HL-60 (cell line): ENCODE measurements around the gene BAMBI.

Experiments used
- DNase-seq, 2 experiments: peaks; one replicate each; pipeline ENCODE4 v3.0.0-alpha.2; 2010 to 2020; ENCODE audit warnings: low read depth in 1 of 2, low spot score in 1 of 2
- H3K27ac ChIP-seq: fragments of 250-450 bp; sonication (Bioruptor Pico); replicated peaks from 2 replicates; pipeline ENCODE4 v1.5.1; 2020; ENCODE audit warnings: mild to moderate bottlenecking, moderate library complexity
- H3K27me3 ChIP-seq: fragments of 250-450 bp; sonication (Bioruptor Pico); 2 replicates; pipeline ENCODE4 v1.5.1; 2021; ENCODE audit warnings: mild to moderate bottlenecking, moderate library complexity; ENCODE audit not compliant: insufficient read depth, poor library complexity, severe bottlenecking
- H3K4me3 ChIP-seq: replicated peaks from 2 replicates; pipeline ENCODE4 v1.5.1; 2011; ENCODE audit warnings: mild to moderate bottlenecking, control low read depth, low read length; ENCODE audit not compliant: insufficient read depth
- GABPA ChIP-seq: IDR thresholded peaks from 2 replicates; pipeline ENCODE4 v1.6.1; 2012; ENCODE audit warnings: low read depth
- POLR2AphosphoS5 ChIP-seq: IDR thresholded peaks from 2 replicates; pipeline ENCODE4 v1.6.1; 2012; ENCODE audit warnings: low read depth
- SPI1 ChIP-seq: IDR thresholded peaks from 2 replicates; pipeline ENCODE4 v1.6.1; 2012; ENCODE audit warnings: low read depth, mild to moderate bottlenecking, borderline replicate concordance
- long read RNA-seq: library from polyadenylated mRNA; unstranded; transcript quantifications from one replicate; pipeline ENCODE4 v2.0.0, GENCODE V29; 2020
- TF ChIP-seq, protein P1 (sequence below): IDR thresholded peaks from 2 replicates; pipeline ENCODE4 v1.6.1; 2012; ENCODE audit warnings: low read depth; ENCODE audit not compliant: insufficient replicate concordance
- TF ChIP-seq, protein P2 (sequence below): IDR thresholded peaks from one replicate; pipeline ENCODE4 v1.5.1; 2011; ENCODE audit warnings: low read length, control low read depth, inconsistent platforms; ENCODE audit not compliant: insufficient read depth

The BAMBI gene, protein sequence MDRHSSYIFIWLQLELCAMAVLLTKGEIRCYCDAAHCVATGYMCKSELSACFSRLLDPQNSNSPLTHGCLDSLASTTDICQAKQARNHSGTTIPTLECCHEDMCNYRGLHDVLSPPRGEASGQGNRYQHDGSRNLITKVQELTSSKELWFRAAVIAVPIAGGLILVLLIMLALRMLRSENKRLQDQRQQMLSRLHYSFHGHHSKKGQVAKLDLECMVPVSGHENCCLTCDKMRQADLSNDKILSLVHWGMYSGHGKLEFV
- long read RNA-seq, partial matches to known transcripts = 1 of 4 reads
- long read RNA-seq, other reads (novel, unspliced or antisense) = 1 of 4 reads

DNA sequence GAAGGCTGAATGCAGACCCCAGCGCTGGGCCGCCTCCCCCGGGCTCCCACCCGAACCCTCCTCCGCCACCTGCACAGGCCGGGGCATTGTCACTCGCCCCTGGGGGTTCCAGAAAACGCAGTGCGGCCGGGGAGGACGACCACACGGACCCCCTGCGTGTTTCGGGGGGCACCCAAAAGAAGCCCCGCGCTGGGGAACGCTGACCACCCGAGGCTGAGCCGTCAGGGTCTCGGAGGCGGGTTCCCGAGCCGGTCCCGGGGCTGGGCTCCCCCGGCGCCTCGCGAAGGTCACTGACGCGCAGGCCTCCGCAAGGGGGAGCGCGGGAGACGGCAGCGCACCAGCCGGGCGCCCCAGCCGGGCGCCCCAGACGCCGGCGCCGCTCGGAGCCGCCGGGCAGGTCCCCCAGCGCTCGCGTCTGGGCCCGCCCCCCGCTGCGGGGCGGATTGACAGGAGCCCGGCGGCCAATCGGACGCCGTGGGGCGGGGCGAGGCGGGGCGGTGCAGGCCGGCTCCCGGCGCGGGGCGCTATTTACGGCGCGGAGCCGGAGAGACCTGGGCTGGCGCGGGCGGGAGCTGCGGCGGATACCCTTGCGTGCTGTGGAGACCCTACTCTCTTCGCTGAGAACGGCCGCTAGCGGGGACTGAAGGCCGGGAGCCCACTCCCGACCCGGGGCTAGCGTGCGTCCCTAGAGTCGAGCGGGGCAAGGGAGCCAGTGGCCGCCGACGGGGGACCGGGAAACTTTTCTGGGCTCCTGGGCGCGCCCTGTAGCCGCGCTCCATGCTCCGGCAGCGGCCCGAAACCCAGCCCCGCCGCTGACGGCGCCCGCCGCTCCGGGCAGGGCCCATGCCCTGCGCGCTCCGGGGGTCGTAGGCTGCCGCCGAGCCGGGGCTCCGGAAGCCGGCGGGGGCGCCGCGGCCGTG is at the start of gene BAMBI:
BAMBI (plus strand) TSS at position 554 of the 920 bp plus-strand sequence. CDS start 377 bp downstream, outside the sequence.
- no peak for TF ChIP-seq SPI1
- peak; percentile 80 for TF ChIP-seq POLR2AphosphoS5
- TF ChIP-seq, protein P1, sequence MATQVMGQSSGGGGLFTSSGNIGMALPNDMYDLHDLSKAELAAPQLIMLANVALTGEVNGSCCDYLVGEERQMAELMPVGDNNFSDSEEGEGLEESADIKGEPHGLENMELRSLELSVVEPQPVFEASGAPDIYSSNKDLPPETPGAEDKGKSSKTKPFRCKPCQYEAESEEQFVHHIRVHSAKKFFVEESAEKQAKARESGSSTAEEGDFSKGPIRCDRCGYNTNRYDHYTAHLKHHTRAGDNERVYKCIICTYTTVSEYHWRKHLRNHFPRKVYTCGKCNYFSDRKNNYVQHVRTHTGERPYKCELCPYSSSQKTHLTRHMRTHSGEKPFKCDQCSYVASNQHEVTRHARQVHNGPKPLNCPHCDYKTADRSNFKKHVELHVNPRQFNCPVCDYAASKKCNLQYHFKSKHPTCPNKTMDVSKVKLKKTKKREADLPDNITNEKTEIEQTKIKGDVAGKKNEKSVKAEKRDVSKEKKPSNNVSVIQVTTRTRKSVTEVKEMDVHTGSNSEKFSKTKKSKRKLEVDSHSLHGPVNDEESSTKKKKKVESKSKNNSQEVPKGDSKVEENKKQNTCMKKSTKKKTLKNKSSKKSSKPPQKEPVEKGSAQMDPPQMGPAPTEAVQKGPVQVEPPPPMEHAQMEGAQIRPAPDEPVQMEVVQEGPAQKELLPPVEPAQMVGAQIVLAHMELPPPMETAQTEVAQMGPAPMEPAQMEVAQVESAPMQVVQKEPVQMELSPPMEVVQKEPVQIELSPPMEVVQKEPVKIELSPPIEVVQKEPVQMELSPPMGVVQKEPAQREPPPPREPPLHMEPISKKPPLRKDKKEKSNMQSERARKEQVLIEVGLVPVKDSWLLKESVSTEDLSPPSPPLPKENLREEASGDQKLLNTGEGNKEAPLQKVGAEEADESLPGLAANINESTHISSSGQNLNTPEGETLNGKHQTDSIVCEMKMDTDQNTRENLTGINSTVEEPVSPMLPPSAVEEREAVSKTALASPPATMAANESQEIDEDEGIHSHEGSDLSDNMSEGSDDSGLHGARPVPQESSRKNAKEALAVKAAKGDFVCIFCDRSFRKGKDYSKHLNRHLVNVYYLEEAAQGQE = peak; percentile 22
- no peak for TF ChIP-seq GABPA
- TF ChIP-seq, protein P2, sequence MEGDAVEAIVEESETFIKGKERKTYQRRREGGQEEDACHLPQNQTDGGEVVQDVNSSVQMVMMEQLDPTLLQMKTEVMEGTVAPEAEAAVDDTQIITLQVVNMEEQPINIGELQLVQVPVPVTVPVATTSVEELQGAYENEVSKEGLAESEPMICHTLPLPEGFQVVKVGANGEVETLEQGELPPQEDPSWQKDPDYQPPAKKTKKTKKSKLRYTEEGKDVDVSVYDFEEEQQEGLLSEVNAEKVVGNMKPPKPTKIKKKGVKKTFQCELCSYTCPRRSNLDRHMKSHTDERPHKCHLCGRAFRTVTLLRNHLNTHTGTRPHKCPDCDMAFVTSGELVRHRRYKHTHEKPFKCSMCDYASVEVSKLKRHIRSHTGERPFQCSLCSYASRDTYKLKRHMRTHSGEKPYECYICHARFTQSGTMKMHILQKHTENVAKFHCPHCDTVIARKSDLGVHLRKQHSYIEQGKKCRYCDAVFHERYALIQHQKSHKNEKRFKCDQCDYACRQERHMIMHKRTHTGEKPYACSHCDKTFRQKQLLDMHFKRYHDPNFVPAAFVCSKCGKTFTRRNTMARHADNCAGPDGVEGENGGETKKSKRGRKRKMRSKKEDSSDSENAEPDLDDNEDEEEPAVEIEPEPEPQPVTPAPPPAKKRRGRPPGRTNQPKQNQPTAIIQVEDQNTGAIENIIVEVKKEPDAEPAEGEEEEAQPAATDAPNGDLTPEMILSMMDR = no peak
- H3K27ac ChIP-seq = peak within 1 kb of the TSS; percentile 78
- peak within 1 kb of the TSS; percentile 49 for H3K4me3 ChIP-seq
- peaks cover under 1% of the 10 kb centered on the region for H3K27me3 ChIP-seq
- peak in 1 of 2 experiments; percentile 84 for DNase-seq

DNA sequence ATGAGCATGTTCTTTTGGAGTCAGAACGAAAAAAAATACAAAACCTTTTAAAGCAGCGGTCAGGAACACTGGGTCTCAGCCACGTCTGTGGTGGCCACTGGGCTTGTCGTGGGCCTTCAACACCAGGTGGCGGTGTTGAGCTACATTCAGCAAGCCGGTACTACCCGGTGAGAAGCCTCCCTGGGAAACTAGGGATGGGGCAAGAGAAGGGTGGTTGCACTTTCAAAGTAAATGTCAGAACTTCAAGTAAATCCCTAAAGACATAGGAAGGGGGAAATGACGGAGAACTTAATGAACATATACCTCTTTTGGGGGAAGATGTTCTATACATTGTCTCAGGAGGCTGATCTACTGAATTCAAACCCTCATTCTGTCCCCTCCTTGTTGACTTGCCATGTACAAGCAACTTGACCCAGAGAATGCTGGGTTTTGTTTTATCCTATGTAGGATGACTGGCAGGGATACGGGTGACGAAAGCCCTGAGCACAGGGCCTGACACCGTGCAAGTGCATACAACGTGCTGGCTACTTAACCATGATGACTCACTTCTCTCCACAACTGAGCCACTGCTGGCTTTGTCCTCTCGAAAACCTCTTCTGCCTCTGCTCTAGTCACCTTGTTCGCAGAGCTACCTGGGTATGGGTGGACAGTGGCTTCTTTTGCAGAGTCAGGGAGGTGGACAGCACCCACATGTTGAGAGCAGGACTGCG is 49.0 kb upstream of the BAMBI start:
- H3K27ac ChIP-seq = no peak overlapping the region
- no peak overlapping the region for H3K4me3 ChIP-seq
- H3K27me3 ChIP-seq = no peaks in the 10 kb centered on the region
- DNase-seq = peak; percentile 33 to 67
- TF ChIP-seq POLR2AphosphoS5 = no peak
- TF ChIP-seq, protein P2 = peak; percentile 47

DNA sequence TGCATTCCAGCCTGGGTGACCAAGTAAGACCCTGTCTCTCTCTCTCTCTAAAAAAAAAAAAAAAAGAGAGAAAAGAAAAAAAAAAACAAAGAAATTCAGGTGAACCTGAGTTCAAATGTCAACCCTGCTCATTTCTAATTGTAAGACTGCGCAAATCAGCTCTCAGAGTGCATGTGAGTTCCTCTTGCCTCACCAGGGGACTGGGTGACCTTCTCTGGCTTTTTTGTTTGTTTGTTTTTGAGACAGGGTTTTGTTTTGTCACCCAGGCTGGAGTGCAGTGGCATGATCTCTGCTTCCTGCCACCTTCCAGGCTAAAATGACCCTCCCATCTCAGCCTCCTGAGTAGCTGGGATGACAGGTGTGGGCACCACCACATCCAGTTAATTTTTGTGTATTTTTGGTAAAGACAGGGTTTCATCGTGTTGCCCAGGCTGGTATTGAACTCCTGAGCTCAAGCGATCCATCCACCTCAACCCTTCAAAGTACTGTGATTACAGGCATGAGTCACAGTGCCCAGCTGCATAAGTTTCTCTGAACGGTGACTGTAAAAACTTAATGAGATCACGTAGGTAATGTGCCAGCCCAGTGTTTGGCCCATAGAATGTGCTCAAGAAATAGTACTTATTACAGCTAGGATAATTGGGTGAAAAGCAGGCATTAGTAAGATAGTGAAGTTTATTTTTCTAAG is 45.3 kb upstream of the BAMBI start:
- TF ChIP-seq, protein P2 = no peak
- TF ChIP-seq POLR2AphosphoS5 (no peak), GABPA (no peak), SPI1 (no peak)
- TF ChIP-seq, protein P1 = no peak
- Histone ChIP-seq H3K27ac (no peak overlapping the region), H3K27me3 (no peaks in the 10 kb centered on the region), H3K4me3 (no peak overlapping the region)
- no peak for DNase-seq
